ENCODE measurements around the gene TOR1AIP2.

DNA sequence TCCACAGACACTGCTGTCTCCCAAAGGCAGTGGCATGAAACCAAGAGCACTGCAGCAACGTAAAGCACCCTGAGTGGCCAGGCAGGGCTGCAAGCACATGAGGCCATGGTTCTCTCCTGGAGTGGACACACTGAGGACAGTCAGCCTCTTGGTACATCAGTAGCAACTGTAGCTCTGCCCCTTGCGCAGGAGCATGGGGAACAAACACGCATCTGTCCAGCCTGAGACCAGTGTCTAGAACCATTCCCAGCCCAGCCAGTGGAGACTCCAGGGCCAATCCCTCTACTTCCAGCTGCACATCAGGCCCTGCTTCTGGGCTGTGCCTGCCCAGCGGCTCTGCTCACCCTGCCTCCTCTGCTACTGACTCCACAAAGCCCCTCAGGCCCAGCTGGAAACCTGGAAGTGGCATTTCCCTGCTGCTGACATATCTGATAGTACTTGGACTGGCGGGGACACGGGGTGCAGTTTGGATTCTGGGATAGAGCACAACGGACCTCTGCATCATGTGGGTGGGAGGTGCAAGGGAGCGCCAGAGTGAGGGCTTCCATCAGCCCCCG lies 49.0 kb downstream of the TOR1AIP2 start:
- TF ChIP-seq, protein P1, sequence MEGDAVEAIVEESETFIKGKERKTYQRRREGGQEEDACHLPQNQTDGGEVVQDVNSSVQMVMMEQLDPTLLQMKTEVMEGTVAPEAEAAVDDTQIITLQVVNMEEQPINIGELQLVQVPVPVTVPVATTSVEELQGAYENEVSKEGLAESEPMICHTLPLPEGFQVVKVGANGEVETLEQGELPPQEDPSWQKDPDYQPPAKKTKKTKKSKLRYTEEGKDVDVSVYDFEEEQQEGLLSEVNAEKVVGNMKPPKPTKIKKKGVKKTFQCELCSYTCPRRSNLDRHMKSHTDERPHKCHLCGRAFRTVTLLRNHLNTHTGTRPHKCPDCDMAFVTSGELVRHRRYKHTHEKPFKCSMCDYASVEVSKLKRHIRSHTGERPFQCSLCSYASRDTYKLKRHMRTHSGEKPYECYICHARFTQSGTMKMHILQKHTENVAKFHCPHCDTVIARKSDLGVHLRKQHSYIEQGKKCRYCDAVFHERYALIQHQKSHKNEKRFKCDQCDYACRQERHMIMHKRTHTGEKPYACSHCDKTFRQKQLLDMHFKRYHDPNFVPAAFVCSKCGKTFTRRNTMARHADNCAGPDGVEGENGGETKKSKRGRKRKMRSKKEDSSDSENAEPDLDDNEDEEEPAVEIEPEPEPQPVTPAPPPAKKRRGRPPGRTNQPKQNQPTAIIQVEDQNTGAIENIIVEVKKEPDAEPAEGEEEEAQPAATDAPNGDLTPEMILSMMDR (conservative IDR thresholded peaks at IDR 0.05; ENCODE audit: low read depth, low read length) = no peak
- no peak for TF ChIP-seq EZH2phosphoT487 (IDR thresholded peaks at IDR 0.05; ENCODE audit: borderline replicate concordance, low read length)
